Loucy (cell line): ENCODE data around the gene CBARP.

Source experiments
- CTCF ChIP-seq: fragments of 200-600 bp; sonication (generic); conservative IDR thresholded peaks from 2 replicates; pipeline ENCODE4 v1.5.1; 2014; ENCODE audit warnings: mild to moderate bottlenecking, antibody characterized with exemption, low read length
- EZH2phosphoT487 ChIP-seq: fragments of 200-600 bp; IDR thresholded peaks from 2 replicates; pipeline ENCODE4 v1.6.1; 2018; ENCODE audit warnings: antibody characterized with exemption, mild to moderate bottlenecking, moderate library complexity, borderline replicate concordance

- TF ChIP-seq CTCF (peak; percentile 77), EZH2phosphoT487 (no peak)
Observed at GRCh38 chr19:1266916-1267476, 29.2 kb upstream of the CBARP start.
